IMR-90 (cell line): ENCODE measurements around the gene TSEN54. TPM values are rescaled to one million over a fixed set of nuclear protein-coding genes. Genes with fewer than 3 reads are reported as not detected.

ENCODE experiments used
- ATAC-seq: fragments of 200-7000 bp; cut with Tn5 transposase; 2 replicates; pipeline ENCODE4 v1.9.1; 2020; ENCODE audit warnings: low read depth, mild to moderate bottlenecking, moderate library complexity
- BruUV-seq: library from RNA; stranded (reverse); fragments of 400-500 nt; replicated peaks from 2 replicates; lab custom pipeline; 2021; lab: Mats Ljungman, UMichigan
- CTCF ChIA-PET: fragments of 300-600 bp; formaldehyde crosslinking; extraction: SDS; loops from one replicate; lab custom pipeline; 2021; ENCODE audit warnings: antibody characterized with exemption; lab: Yijun Ruan, JAX
- POLR2A ChIA-PET: fragments of 300-600 bp; sonication (Branson Sonifier 250); formaldehyde crosslinking; loops from one replicate; lab custom pipeline; 2022; ENCODE audit warnings: antibody characterized with exemption; ENCODE audit not compliant: unreplicated experiment; lab: Charles Lee
- DNase-seq: peaks from one replicate; pipeline ENCODE4 v3.0.0; 2013
- H2AFZ ChIP-seq: replicated peaks from 2 replicates; pipeline ENCODE3; 2013; ENCODE audit warnings: low read length, mild to moderate bottlenecking; ENCODE audit not compliant: poor library complexity
- H2AK5ac ChIP-seq: 2 replicates; pipeline ENCODE4 v1.6.1; 2013; ENCODE audit warnings: low read depth, low read length, inconsistent platforms
- H2AK9ac ChIP-seq: replicated peaks from 2 replicates; pipeline ENCODE3; 2013; ENCODE audit warnings: mild to moderate bottlenecking, low read depth, low read length, moderate library complexity; ENCODE audit not compliant: poor library complexity
- H2BK120ac ChIP-seq: 2 replicates; pipeline ENCODE4 v1.6.1; 2013; ENCODE audit warnings: low read depth, low read length, inconsistent platforms
- H2BK15ac ChIP-seq: 3 replicates; pipeline ENCODE4 v1.6.1; 2013; ENCODE audit warnings: low read depth, low read length, inconsistent platforms
- H2BK20ac ChIP-seq: 2 replicates; pipeline ENCODE4 v1.6.1; 2013; ENCODE audit warnings: low read depth, mild to moderate bottlenecking, inconsistent platforms, low read length, moderate library complexity
- H2BK5ac ChIP-seq: 2 replicates; pipeline ENCODE4 v1.6.1; 2013; ENCODE audit warnings: mild to moderate bottlenecking, low read depth, low read length, inconsistent platforms; ENCODE audit not compliant: poor library complexity, severe bottlenecking
- H3K14ac ChIP-seq: replicated peaks from 2 replicates; pipeline ENCODE4 v1.6.1; 2013; ENCODE audit warnings: low read depth, low read length, inconsistent platforms
- H3K18ac ChIP-seq: 2 replicates; pipeline ENCODE4 v1.6.1; 2013; ENCODE audit warnings: low read depth, low read length, control low read depth
- H3K23ac ChIP-seq: 2 replicates; pipeline ENCODE4 v1.6.1; 2013; ENCODE audit warnings: low read depth, low read length, inconsistent platforms
- H3K27ac ChIP-seq: 2 replicates; pipeline ENCODE4 v1.5.1; 2013; ENCODE audit warnings: mild to moderate bottlenecking, control low read depth, low read length; ENCODE audit not compliant: insufficient read depth
- H3K27me3 ChIP-seq: 2 replicates; pipeline ENCODE4 v1.6.1; 2013; ENCODE audit warnings: low read length; ENCODE audit not compliant: control insufficient read depth, insufficient read depth
- H3K36me3 ChIP-seq: 2 replicates; pipeline ENCODE4 v1.6.1; 2013; ENCODE audit warnings: low read length, mixed read lengths; ENCODE audit not compliant: control insufficient read depth, insufficient read depth
- H3K4ac ChIP-seq: 2 replicates; pipeline ENCODE4 v1.6.1; 2013; ENCODE audit warnings: low read depth, low read length, inconsistent platforms
- H3K4me1 ChIP-seq: 2 replicates; pipeline ENCODE4 v1.6.1; 2013; ENCODE audit warnings: low read length, mixed read lengths; ENCODE audit not compliant: control insufficient read depth, insufficient read depth
- H3K4me2 ChIP-seq: 2 replicates; pipeline ENCODE4 v1.6.1; 2013; ENCODE audit warnings: low read depth, mild to moderate bottlenecking, control low read depth, low read length, moderate library complexity
- H3K4me3 ChIP-seq: 2 replicates; pipeline ENCODE4 v1.5.1; 2013; ENCODE audit warnings: low read depth, mild to moderate bottlenecking, control low read depth, low read length, moderate library complexity; ENCODE audit not compliant: insufficient read depth
- H3K56ac ChIP-seq: 2 replicates; pipeline ENCODE4 v1.6.1; 2013; ENCODE audit warnings: low read length, inconsistent platforms; ENCODE audit not compliant: insufficient read depth; ENCODE audit errors: extremely low read depth
- H3K79me1 ChIP-seq, 2 experiments: 2 replicates each; pipeline ENCODE4 v1.6.1; 2013; ENCODE audit warnings: low read length in 2 of 2, inconsistent platforms in 1 of 2, low read depth in 1 of 2
- H3K9ac ChIP-seq: 2 replicates; pipeline ENCODE4 v1.6.1; 2013; ENCODE audit warnings: low read depth, low read length, control low read depth
- H3K9me1 ChIP-seq: 2 replicates; pipeline ENCODE4 v1.6.1; 2013; ENCODE audit warnings: low read length, inconsistent platforms; ENCODE audit not compliant: insufficient read depth
- H3K9me3 ChIP-seq: 2 replicates; pipeline ENCODE4 v1.6.1; 2013; ENCODE audit warnings: low read length; ENCODE audit not compliant: control insufficient read depth, insufficient read depth
- H4K20me1 ChIP-seq: 2 replicates; pipeline ENCODE4 v1.6.1; 2013; ENCODE audit warnings: low read length, inconsistent platforms; ENCODE audit not compliant: insufficient read depth
- H4K5ac ChIP-seq: 2 replicates; pipeline ENCODE4 v1.6.1; 2013; ENCODE audit warnings: mild to moderate bottlenecking, low read depth, low read length, control low read depth
- H4K8ac ChIP-seq, 2 experiments: 2 replicates each; pipeline ENCODE4 v1.6.1; 2013; ENCODE audit warnings: low read depth in 2 of 2, low read length in 2 of 2, control low read depth in 1 of 2, inconsistent platforms in 1 of 2
- H4K91ac ChIP-seq: 2 replicates; pipeline ENCODE4 v1.6.1; 2013; ENCODE audit warnings: low read depth, low read length, inconsistent platforms; ENCODE audit not compliant: insufficient read depth
- MAFK ChIP-seq: IDR thresholded peaks from 2 replicates; pipeline ENCODE4 v1.6.1; 2012; ENCODE audit warnings: low read depth, low read length, improper control_type of control experiment
- RAD21 ChIP-seq: IDR thresholded peaks from 2 replicates; pipeline ENCODE4 v1.6.1; 2012; ENCODE audit warnings: low read length, improper control_type of control experiment
- WGBS, 2 experiments: methylation state at CpG; one replicate each; pipeline versions ENCODE4 v1.1.5 to v1.1.7; 2013; ENCODE audit warnings: missing lambda C conversion rate in 2 of 2; ENCODE audit not compliant: insufficient read length in 1 of 2; ENCODE audit errors: extremely low coverage in 2 of 2; 5-methylcytosine and 5-hydroxymethylcytosine counted together
- dilution Hi-C: fragments of 300-500 bp; cut with HindIII; formaldehyde crosslinking; loops from one replicate; pipeline ENCODE4 v1.14.3; 2018; ENCODE audit warnings: low sequenced_read_pairs; ENCODE audit not compliant: unreplicated experiment
- in situ Hi-C: fragments of 300-500 bp; cut with MboI; formaldehyde crosslinking; loops from 3 replicates; pipeline ENCODE4 v1.14.3; 2019; ENCODE audit warnings: low sequenced_read_pairs, inconsistent platforms, mixed read lengths
- intact Hi-C: fragments of 100-400 bp; cut with micrococcal nuclease; formaldehyde crosslinking; loops from 2 replicates; pipeline ENCODE4 v1.10.0; 2022
- polyA plus RNA-seq, 3 experiments: library from polyadenylated mRNA; depleted of rRNA; stranded (reverse); fragments of >200 nt; gene quantifications; 2 replicates each; pipeline ENCODE4 v1.2.3, GENCODE V29; 2012; ENCODE audit warnings: low replicate concordance in 1 of 3
- total RNA-seq: library from RNA; depleted of rRNA; stranded (reverse); fragments of >200 nt; gene quantifications from 2 replicates; pipeline ENCODE4 v1.2.3, GENCODE V29; 2012

TSEN54 gene
- total and polyA plus RNA-seq, 2 of the 4 experiments (the other 2 are of a cell fraction) = 7.2 to 14.9 TPM

- Histone ChIP-seq H3K4me1 (peaks cover 1% of the 10 kb centered on the region; the same call in 1 of the 2 replicates), H3K79me1 (no peaks in the 10 kb centered on the region), H3K27ac (no peak overlapping the region), H2AK9ac (no peak overlapping the region), H3K18ac (no peak overlapping the region), H2BK5ac (no peak overlapping the region), H4K5ac (no peak overlapping the region), H3K9ac (no peak overlapping the region), H4K8ac (no peak overlapping the region), H3K4me3 (no peak overlapping the region), H3K4ac (no peak overlapping the region), H3K4me2 (no peak overlapping the region), H2AFZ (no peak overlapping the region), H3K36me3 (no peaks in the 10 kb centered on the region), H3K9me3 (no peaks in the 10 kb centered on the region), H3K56ac (no peak overlapping the region), H2BK20ac (no peak overlapping the region), H4K20me1 (no peaks in the 10 kb centered on the region), H3K14ac (no peak overlapping the region), H2BK120ac (no peak overlapping the region), H3K27me3 (peaks cover 8% of the 10 kb centered on the region), H2AK5ac (no peak overlapping the region), H4K91ac (no peak overlapping the region), H3K23ac (no peak overlapping the region), H3K9me1 (no peaks in the 10 kb centered on the region), H2BK15ac (no peak overlapping the region)
- POLR2A ChIA-PET = no interaction called here
- no peak for ATAC-seq
- CTCF ChIA-PET = no interaction called here
- in situ Hi-C loops (no loop called here), dilution Hi-C loops (no loop called here), intact Hi-C loops (no loop called here)
- BruUV-seq = no TSS peak
- DNase-seq = no peak
- WGBS, 2 experiments = 20% methylated on average over 1 of the region's 9 CpGs; no CpG with 5 or more reads in 1 of the 2 experiments
- TF ChIP-seq MAFK = no peak
- no peak for TF ChIP-seq RAD21
Observed at GRCh38 chr17:75559958-75560533, 43.7 kb downstream of the TSEN54 start.
